Kidney epithelial cell (primary cell): ENCODE data around the gene TIAM2. TPM values are rescaled to one million over a fixed set of nuclear protein-coding genes. Genes with fewer than 3 reads are reported as not detected.

ENCODE experiments used
- DNase-seq: peaks from one replicate; pipeline ENCODE4 v3.0.0-alpha.2; 2010; ENCODE audit warnings: low read depth
- H3K27me3 ChIP-seq: 2 replicates; pipeline ENCODE4 v1.6.0; 2011; ENCODE audit warnings: low read length; ENCODE audit not compliant: control insufficient read depth, insufficient read depth
- H3K36me3 ChIP-seq: 2 replicates; pipeline ENCODE4 v1.5.1; 2011; ENCODE audit warnings: low read length; ENCODE audit not compliant: control insufficient read depth, insufficient read depth
- H3K4me3 ChIP-seq: 2 replicates; pipeline ENCODE4 v1.5.1; 2011; ENCODE audit warnings: low read depth, mild to moderate bottlenecking, control low read depth, low read length
- total RNA-seq: library from RNA; depleted of rRNA; stranded (reverse); fragments of >200 nt; gene quantifications from 2 replicates; pipeline ENCODE4 v1.2.3, GENCODE V29; 2015
- TF ChIP-seq, protein P1 (sequence below): IDR thresholded peaks from 2 replicates; pipeline ENCODE4 v1.5.1; 2011; ENCODE audit warnings: mild to moderate bottlenecking, moderate library complexity, low read length, control low read depth, inconsistent platforms; ENCODE audit not compliant: insufficient read depth, poor library complexity, severe bottlenecking

The TIAM2 gene
- total RNA-seq, 1 donor from 2014 or later, result 21.3 TPM

DNA sequence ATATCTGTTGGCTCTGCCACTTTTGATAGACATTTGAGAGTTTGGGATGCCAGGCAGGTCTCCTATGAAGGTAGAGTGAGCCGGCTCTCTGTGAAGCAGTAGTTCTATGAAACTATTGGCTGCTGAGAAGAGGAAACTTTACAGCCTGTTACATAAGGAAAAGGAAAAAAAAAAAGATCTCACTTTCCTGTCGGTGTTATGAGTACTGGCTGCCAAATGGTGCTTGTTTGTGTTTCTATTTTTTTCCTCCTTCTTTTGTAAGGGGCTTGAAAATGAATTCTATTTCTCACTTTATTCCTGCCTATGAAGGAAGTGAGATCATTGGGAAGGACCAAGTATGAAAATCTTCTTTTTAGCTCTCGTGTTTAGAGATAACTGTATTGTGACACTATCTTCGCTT is 195.6 kb downstream of the TIAM2 start:
- TF ChIP-seq, protein P1, sequence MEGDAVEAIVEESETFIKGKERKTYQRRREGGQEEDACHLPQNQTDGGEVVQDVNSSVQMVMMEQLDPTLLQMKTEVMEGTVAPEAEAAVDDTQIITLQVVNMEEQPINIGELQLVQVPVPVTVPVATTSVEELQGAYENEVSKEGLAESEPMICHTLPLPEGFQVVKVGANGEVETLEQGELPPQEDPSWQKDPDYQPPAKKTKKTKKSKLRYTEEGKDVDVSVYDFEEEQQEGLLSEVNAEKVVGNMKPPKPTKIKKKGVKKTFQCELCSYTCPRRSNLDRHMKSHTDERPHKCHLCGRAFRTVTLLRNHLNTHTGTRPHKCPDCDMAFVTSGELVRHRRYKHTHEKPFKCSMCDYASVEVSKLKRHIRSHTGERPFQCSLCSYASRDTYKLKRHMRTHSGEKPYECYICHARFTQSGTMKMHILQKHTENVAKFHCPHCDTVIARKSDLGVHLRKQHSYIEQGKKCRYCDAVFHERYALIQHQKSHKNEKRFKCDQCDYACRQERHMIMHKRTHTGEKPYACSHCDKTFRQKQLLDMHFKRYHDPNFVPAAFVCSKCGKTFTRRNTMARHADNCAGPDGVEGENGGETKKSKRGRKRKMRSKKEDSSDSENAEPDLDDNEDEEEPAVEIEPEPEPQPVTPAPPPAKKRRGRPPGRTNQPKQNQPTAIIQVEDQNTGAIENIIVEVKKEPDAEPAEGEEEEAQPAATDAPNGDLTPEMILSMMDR, result no peak
- no peaks in the 10 kb centered on the region for H3K27me3 ChIP-seq
- H3K36me3 ChIP-seq, result no peaks in the 10 kb centered on the region
- H3K4me3 ChIP-seq, result no peak overlapping the region
- DNase-seq, result no peak

DNA sequence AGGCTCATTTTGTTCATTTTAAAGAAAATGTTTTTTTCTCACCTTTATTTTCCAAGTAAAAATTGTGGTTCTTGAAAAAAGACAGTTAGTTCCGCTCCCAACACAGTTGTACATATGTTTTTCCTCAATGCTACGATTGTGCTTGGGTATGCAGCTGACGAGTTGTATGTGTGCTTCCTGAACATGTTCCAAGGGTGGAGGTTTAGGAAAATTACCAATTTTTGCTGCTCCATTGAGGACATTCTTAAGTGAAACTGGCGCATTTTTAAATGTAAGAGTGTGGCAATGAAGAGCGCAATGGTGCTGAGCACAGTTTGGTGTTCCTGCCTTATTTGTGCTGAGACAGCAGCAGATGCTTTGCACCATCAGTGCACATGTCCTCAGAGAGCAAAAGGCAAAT is 198.4 kb downstream of the TIAM2 start:
- Histone ChIP-seq H3K27me3 (no peaks in the 10 kb centered on the region), H3K4me3 (no peak overlapping the region), H3K36me3 (no peaks in the 10 kb centered on the region)
- DNase-seq, result no peak
- TF ChIP-seq, protein P1, result no peak

DNA sequence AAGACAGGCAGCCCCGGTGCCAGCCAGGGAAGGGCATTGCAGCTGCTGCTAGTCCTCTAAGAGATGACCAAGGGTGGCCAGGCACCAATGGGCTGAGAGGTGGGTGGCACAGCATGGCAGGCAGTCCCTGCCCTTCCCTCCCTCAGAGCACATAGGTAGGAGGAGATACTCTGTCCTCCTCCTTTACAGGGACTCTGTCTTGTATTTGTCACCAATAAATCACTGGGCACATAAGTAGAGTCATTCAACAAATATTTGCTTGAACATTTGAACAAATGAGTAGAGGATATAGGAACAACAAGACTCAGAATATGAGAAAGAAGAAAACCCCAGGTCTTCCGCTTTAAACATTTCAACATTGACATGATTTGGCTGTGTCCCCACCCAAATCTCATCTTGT is 199.3 kb downstream of the TIAM2 start:
- no peak for DNase-seq
- H3K27me3 ChIP-seq, result no peaks in the 10 kb centered on the region
- TF ChIP-seq, protein P1, result no peak
- H3K4me3 ChIP-seq, result no peak overlapping the region
- no peaks in the 10 kb centered on the region for H3K36me3 ChIP-seq

DNA sequence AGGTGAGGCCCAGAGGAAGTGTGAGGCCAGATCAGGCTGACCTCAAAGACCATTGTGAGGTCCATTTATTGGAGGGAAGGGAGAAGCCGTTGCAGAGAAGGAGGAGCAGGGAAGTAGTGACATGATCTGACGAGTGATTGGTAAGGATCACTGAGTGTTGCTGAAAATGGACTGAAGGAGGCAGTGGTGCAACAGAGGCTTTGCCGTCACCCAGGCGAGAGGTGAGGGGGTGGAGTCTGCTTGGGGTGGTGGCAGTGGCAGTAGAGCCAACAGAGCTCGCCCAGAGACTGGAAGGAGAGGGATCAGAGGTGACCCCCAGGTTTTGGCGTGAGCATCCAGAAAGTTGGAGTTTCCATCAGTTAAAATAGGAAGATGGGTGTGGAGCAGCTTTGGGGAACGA is 200.8 kb downstream of the TIAM2 start:
- no peak for DNase-seq

DNA sequence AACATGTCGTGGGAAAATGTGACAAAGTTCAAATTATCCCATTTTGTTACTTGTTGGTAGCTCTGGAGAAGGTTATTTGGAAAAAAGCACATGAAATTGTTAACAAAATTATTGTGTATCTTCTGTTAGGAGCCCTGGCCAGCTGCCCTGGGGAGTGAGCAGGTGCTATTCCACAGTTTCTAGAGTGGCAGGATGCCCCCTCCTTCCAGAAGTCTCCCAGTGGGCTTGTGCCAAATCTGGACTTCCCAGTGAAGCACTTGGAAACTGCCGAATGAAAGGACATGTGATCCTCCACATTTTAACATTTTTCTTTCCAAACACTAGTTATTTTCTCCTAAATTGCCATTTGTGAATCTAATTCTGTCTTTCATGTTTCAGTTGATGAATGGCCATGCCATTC is 201.8 kb downstream of the TIAM2 start:
- TF ChIP-seq, protein P1, result no peak
- Histone ChIP-seq H3K36me3 (no peaks in the 10 kb centered on the region), H3K4me3 (no peak overlapping the region), H3K27me3 (no peaks in the 10 kb centered on the region)
- DNase-seq, result no peak

More for the DNA sequence above, 200.8 kb downstream of the TIAM2 start:
- no peak overlapping the region for H3K4me3 ChIP-seq
- H3K27me3 ChIP-seq, result no peaks in the 10 kb centered on the region
- TF ChIP-seq, protein P1, result no peak
- no peaks in the 10 kb centered on the region for H3K36me3 ChIP-seq

DNA sequence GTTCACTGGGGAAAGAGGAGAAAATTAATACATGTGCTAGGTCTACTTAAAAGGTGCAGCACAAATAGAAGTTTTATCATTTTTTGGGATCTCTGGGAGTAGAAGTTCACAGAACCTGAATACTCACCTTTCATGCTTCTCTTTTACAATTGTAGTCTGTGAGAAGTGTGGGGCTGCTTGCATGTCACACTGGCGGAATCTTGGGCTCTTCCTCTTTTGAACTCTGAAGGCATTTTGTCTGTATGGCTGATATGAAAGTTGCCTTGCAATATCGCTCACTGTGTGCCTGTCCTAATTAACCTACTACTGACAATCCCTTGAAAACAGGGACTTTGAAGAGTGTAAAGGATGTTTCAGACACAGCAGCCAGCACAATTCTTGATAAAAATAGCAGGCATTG is 202.8 kb downstream of the TIAM2 start:
- TF ChIP-seq, protein P1, result no peak
- DNase-seq, result no peak
- H3K4me3 ChIP-seq, result no peak overlapping the region

More for the DNA sequence above, 202.8 kb downstream of the TIAM2 start:
- H3K36me3 ChIP-seq, result no peaks in the 10 kb centered on the region
- H3K27me3 ChIP-seq, result no peaks in the 10 kb centered on the region
